ENCODE data around the gene CACNB2.

GRCh38 chr10:18260310-18260922 is 120.2 kb downstream of the CACNB2 start:
- TF ChIP-seq CTCF (IDR thresholded peaks at IDR 0.05) (no peak), POLR2A (IDR thresholded peaks at IDR 0.05) (no peak)

All from gastroesophageal sphincter (tissue), 3 donors.